Cortex of kidney (tissue), 1 donor: ENCODE data around the gene BRD8.
"Not testable (repeated sequence)": the region's sequence is repeated elsewhere in the genome, so short reads cannot be mapped to it uniquely, and the experiment has no call there.

Experiments
- DNase-seq: peaks from one replicate; lab custom pipeline; 2025; lab: John Stamatoyannopoulos, UW

Gene BRD8

GRCh38 chr5:138178516-138179276, at the start of gene BRD8, which contains the start of gene KIF20A:
TSS of gene BRD8 (minus strand) at chr5:138178630. CDS start at chr5:138178614, 16 bp downstream.
TSS of gene KIF20A (plus strand) at chr5:138179112. CDS start at chr5:138179681, 569 bp downstream.
- DNase-seq, result peak; percentile 16

- no peak for DNase-seq
Measured at GRCh38 chr5:138226910-138227309, 48.5 kb upstream of the BRD8 start.

- DNase-seq, result no peak
Measured at GRCh38 chr5:138224712-138225111, 46.3 kb upstream of the BRD8 start.

GRCh38 chr5:138223532-138223931, 45.1 kb upstream of the BRD8 start:
- no peak for DNase-seq

GRCh38 chr5:138216799-138217198, 38.4 kb upstream of the BRD8 start:
- no peak for DNase-seq

GRCh38 chr5:138213161-138214029, 35.0 kb upstream of the BRD8 start, which contains the start of gene CDC23:
TSS of gene CDC23 (minus strand) at chr5:138213323. CDS start at chr5:138213312, 11 bp downstream.
- DNase-seq, result peak; percentile 10

GRCh38 chr5:138212828-138213160, 34.4 kb upstream of the BRD8 start:
- no peak for DNase-seq

GRCh38 chr5:138210985-138211384, 32.6 kb upstream of the BRD8 start:
- no peak for DNase-seq

GRCh38 chr5:138193859-138194258, 15.4 kb upstream of the BRD8 start:
- not testable (repeated sequence) for DNase-seq

- no peak for DNase-seq
Measured at GRCh38 chr5:138192826-138193225, 14.4 kb upstream of the BRD8 start.

- no peak for DNase-seq
Measured at GRCh38 chr5:138188626-138189025, 10.2 kb upstream of the BRD8 start.

- DNase-seq, result no peak
Measured at GRCh38 chr5:138186002-138186447, 7.6 kb upstream of the BRD8 start.

- DNase-seq, result no peak
Measured at GRCh38 chr5:138182808-138183207, 4.4 kb upstream of the BRD8 start.

- no peak for DNase-seq
Measured at GRCh38 chr5:138180841-138181240, 2.4 kb upstream of the BRD8 start.

- DNase-seq, result no peak
Measured at GRCh38 chr5:138180183-138180782, 1.9 kb upstream of the BRD8 start.

GRCh38 chr5:138179277-138179857, 937 bp upstream of the BRD8 start:
- no peak for DNase-seq

GRCh38 chr5:138177941-138178515, 402 bp downstream of the BRD8 start:
- DNase-seq, result no peak

- no peak for DNase-seq
Measured at GRCh38 chr5:138170299-138170698, 8.1 kb downstream of the BRD8 start.

GRCh38 chr5:138169124-138169523, 9.3 kb downstream of the BRD8 start:
- DNase-seq, result no peak

- DNase-seq, result no peak
Measured at GRCh38 chr5:138163721-138164120, 14.7 kb downstream of the BRD8 start.

GRCh38 chr5:138160706-138161105, 17.7 kb downstream of the BRD8 start:
- no peak for DNase-seq

GRCh38 chr5:138159666-138160065, 18.8 kb downstream of the BRD8 start:
- no peak for DNase-seq
